GM18498 (cell line): Measurements from ENCODE around the gene TTC13.

Experiments
- ATAC-seq: cut with Tn5 transposase; IDR thresholded peaks from one replicate; pipeline ENCODE4 v1.9.1; 2021; ENCODE audit warnings: mild to moderate bottlenecking, moderate library complexity; ENCODE audit not compliant: unreplicated experiment

Gene TTC13

DNA sequence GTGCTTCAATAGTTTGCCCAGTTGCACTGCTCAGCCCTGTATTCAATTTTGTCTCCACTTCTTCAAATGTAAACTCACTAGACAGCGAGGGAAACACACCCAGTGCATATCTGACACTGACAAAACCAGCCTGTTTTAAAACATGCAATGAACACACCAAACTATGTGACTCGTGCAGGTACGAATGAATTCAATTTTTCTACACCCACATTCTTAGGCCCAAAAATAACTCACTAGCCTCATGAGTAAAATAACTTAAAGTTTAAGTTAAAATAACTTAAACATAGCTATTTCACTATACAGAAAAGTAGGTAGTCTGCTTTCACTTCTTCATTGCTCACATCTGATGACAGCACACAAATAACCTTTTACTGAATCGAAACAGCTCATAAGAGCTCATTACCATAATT, 21.1 kb downstream of the TTC13 start:
- peak; percentile 83 for ATAC-seq

DNA sequence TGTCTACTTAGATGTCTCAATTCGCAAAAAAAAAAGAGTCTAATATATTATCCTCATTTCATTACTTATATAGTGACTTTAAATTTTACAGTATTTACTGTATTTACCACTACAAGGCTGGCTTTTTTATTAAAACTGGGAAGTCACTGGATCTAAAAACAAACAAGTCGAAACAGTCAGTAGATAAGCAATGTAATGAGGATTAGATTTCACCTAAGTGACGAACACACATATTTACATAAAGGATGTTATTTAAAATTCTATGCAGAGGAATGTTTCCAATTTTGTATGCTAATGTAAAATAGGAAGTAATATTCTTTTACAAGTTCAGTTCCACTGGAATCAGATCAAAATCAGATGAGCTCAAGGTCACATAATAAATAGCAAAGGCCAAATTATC, 28.3 kb downstream of the TTC13 start:
- ATAC-seq = no peak

DNA sequence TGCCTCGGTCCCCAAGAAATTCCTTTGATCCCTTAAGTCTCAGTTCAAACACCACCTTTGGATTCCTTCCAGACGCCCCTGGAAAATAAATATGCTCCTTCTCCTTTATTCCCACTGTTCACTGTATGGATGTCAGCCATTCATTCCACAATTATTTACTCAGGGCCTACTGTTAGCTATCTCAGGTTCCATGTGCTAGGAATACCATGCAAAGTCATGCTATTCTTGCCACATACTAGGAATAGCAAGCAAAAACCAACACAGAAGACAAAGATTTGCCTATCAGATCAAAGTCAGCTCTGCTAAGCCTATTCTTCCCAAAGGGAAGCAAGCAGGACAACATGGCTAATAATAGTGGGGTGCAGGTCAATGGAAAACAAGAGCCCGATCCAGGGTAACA, 29.8 kb downstream of the TTC13 start:
- ATAC-seq = no peak

DNA sequence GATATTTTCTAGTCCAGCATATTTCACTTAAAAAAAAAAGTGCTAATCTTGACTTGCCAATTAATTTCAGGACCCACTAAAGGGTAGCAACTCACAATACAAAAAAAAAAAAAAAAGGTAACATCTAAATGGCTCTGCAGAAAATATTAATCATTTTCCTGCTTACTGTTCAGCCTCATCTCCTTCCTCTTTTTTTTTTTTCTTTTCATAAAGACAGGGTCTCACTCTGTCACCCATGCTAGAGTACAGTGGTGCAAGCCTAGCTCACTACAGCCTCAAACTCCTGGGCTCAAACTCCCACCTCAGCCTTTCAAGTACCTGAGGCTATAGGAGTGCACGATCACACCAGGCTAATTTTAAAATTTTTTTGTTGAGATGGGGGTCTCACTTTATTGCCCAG, 30.4 kb downstream of the TTC13 start:
- ATAC-seq = no peak

DNA sequence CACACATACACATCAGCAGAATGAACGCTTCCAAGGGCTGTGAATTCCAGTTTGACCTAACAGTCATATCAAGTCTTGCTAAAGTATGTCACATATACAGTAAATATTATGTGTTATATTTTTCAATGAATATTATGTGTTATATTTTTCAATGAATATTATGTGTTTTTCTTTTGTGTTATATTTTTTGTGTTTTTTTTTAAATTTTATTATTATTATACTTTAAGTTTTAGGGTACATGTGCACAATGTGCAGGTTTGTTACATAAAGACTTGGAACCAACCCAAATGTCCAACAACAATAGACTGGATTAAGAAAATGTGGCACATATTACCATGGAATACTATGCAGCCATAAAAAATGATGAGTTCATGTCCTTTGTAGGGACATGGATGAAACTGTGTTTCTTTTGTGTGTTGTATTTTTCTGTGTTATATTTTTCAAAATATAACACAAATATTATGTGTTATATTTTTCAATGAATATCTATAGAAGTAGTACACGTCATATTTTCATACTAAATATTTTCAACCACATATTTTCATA, 35.5 kb downstream of the TTC13 start:
- no peak for ATAC-seq

DNA sequence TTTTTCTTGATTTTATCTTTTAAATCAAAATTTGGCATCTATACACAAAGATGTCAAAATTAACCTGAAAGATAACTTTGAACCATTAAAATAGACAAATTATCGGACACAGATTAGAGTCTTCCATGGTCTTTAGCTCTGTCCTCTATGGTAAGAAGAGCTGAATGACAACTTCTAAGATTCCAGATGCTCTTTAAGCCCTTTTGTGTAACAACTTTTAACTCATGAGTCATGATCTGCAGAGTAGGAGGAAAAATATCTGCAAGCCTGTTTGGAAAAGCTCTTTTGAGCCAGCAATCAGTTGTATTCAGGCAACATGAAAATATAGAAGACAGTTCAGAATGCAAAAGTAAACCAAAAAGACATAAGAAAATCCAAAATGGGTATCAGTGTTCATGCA, 37.8 kb downstream of the TTC13 start:
- no peak for ATAC-seq

DNA sequence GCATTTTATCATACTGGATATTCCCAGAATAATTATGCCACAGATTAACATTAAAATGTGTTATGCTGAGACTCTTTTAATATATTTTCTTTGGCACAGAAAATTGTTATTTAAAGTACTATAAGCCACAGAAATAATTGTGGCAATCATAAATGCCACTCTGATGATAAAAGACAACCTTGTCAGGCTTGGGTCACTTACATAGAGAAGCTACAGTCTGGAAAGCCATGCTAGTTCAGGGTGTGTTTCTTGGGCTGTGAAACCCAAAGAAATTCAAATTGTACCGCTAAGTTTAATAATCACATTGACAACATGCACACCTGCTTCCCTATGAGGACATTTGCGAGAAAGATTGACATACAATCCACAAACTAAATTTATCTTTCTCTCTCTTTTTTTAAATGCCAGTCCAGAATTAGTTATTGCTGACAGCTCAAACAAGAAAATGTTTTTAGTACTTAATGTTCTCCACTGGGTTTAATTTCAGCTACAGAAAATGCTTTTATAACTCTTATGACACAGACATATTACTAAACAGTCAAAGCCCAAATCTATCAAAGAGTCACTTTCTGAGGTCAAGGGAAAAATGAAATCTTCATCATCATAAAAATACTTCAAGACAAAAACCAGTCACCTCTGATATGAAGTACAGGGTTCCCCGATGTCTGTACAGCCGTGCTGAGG, 38.7 kb downstream of the TTC13 start:
- no peak for ATAC-seq

DNA sequence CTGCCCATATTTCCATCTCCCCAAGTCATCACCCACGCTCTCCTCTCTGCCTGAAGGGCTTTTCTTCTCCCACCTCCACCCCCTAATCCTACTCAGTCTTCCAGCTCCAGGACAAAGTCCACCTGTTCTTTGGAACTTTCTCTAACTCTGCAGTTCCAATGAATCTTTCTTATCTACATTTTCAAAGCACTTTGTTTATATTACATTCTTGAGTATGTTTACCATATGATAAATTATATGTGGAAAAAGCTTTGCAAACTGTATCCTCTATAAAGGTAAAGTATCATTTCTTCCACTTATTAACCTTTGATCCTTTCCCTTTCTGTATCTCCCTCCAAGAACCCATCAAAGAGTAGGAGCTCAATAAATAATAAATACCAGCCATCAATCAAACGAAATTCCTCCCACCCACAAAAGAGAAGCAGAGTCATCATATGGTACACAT, 39.7 kb downstream of the TTC13 start:
- no peak for ATAC-seq

DNA sequence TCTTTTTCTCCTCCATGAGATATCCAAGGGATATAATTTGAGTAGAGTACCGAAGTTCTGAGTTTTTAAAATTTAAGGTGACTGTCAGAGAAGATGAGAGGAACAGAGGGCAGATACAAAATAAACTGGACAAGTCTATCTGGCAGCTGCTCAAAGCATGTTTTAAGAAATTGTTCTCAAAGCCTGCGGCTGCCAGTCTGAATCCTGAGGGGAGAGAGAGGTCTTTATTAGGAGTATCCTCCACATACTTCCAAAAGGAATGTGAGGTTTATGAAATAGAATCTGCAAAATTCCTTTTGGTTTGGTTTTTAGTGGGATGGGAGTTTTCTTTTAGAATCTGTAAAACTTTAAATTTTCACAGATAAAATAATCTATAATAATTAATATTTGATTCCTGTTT, 41.3 kb downstream of the TTC13 start:
- no peak for ATAC-seq

DNA sequence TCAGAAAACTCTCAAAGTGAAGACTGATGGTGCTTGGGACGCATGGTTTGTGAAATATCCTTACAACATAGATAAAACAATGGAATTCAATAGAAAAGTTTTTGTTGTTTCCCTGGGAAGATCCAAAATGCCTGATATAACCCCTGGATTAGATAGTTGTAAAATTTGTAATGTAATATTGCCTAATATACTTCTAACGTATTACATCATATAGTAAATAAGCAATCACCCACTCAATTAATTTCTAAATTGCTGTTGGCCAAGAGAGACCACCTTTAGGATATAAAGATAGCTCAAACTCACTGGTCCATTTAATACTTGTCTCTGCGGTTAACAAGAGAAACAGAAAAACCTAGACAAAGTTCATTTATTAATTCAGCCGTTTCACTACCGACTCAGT, 42.2 kb downstream of the TTC13 start:
- ATAC-seq = no peak

DNA sequence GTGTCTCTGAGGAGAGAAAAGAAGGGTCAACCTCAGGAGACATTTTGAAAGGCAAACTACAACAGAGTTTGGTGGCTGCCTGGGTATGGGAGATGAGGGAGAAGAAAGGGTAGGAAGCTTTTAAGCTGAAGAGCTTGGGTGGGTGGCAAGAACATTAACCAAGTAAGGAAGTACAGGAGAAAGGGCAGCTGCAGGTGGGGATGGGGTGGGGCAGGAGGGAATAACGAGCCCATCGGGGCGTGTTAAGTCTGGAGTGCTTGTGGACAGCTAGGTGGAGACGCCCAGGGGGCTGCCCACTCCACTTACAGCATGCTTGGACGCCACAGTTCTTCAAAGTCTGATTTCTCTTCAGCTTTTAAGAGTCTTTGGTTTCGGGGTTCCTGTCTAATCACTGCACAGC, 42.8 kb downstream of the TTC13 start:
- no peak for ATAC-seq

DNA sequence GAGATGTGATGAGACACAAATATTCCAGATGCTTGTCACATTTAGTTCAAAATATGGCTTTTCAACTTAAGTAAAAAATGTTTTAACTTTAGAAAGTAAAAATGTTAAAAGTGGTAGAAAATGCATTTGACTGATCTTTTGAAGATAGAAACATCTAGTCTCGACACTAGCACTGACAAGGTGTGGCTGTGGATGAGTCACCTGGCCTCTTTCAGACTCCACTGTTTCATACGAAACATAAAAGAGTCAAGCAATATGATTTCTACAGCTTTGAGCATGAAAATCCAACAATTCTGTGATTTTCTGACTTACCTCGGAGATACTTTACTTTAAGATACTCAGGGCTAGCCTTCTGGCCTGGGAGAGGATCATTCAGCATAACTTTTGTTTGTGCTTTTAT, 47.7 kb downstream of the TTC13 start:
- ATAC-seq = no peak

DNA sequence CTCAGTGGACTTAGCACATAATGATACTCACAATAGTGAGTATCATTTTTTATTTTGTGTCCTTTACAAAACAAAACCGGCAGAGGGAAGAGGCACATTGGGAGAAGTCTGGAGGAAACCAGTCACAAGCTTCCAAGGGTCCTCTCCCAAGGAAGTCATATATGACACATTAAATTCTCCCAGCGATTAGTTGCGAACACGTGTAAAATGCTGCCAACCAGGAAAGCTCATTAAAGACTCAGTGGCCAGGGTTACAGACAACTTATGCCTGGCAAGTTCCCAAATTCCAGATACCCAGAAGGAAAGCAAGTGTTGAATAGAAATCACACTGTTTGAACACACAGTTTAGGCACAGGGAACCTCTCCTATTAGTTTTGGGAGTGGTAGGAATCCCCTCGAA, 52.5 kb downstream of the TTC13 start:
- no peak for ATAC-seq

DNA sequence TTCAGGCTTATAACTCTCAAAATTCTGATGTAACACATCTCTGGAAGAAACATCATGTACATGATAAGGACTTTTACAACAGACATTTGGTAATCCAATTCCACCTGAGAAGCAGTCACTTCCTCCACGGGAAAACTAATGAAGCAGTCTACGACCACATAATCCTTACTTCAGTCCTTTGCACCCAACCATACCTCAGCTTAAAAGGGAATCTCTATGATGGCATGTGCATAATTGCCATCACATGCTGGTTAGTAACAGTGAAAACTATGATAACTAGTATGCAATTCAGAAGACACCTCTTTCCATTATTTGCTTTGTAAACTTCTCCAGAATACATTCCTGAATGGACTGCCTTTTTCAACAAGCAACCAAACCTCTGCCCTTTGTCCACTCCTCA, 53.1 kb downstream of the TTC13 start:
- ATAC-seq = no peak

DNA sequence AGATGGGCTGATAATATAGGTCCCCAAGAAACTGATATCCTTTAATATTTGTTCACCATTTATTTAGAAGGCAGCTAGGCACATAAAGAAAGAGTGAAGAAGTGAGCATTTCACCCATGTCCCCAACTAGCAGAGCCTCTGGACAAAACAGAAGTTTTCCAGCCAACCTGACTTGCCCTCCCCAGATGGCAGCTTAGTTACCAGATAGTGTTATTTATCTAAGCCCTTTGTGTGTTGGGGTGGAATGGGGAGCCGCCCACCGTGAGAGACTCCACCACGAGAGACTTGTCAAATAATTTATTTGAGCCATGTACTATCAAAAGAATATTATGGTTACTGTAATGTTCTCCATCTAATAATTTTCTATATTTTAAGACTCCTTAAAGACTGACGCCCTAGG, 55.5 kb downstream of the TTC13 start:
- ATAC-seq = no peak

DNA sequence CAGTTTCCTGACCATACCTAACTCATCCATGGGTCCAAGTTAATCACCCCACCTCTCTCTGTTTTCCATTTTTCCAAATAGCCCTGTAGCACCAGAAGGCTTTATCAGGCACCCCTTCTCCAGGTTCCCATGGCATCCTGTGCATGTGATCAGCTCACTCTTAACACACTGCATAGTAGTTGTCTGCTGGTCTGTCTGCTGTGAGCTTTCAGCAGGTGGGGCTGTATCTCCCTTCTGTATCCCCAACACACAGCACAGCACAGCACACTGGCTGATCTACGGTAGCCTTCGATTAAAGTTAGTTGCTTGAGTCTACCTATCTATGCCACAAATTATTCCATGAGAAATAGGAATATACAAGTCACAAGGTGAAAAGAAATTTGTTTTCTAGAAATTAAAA, 56.0 kb downstream of the TTC13 start:
- no peak for ATAC-seq

DNA sequence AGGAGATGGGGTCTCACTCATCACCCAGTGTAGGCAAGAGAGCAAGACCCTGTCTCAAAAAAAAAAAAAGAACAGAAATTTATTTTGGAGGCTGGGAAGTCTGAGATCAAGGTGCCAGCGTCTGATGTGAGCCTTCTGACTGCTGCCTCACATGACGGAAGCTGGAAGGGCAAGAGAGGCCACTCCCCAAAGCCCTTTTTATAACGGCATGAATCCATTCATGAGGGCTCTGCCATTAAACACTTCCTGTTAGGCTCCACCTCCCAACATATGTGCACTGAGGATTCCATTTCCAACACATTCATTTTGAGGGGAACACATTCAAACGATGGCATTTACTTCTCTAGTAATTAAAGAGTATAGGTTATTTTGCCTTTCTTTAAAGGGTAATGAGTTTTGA, 59.5 kb downstream of the TTC13 start:
- ATAC-seq = no peak

DNA sequence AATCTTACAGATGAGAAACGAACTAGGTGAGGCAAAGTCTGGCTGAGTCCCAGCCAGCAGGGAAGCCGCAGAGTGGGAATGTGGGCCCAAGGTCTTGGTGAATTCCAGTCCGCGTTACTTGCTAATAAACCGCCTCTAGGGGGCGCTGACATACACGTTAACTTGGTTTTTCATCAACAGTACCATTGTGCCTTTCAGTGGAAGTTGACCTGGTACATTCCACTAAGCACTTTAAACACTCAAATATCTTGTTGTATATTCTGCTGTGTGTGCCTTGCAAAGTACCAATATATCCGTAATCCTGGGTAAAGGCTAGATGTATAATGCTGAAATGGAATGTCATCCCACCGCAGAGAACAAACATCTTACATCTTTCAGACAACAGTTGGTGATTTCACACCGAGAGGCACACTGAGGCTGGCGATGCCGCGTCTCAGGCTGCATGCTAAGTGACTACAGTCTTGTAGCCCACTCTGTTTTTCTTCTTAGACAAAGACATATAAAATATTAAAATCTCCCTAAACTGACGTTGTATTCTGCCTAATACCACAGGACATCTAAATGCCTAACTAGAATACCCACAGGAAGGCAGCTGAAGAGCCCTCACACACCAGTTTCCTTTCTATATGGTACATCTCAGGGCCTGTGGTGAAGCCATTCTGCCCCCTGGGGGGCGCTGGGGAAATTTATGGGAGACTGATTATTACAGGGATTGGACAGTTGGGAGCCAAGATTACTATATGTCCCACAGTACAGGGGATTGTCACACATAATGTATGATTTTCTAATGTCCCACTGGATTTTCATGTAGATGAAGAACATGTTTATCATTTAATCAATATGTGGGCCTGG, 61.2 kb downstream of the TTC13 start:
- no peak for ATAC-seq

DNA sequence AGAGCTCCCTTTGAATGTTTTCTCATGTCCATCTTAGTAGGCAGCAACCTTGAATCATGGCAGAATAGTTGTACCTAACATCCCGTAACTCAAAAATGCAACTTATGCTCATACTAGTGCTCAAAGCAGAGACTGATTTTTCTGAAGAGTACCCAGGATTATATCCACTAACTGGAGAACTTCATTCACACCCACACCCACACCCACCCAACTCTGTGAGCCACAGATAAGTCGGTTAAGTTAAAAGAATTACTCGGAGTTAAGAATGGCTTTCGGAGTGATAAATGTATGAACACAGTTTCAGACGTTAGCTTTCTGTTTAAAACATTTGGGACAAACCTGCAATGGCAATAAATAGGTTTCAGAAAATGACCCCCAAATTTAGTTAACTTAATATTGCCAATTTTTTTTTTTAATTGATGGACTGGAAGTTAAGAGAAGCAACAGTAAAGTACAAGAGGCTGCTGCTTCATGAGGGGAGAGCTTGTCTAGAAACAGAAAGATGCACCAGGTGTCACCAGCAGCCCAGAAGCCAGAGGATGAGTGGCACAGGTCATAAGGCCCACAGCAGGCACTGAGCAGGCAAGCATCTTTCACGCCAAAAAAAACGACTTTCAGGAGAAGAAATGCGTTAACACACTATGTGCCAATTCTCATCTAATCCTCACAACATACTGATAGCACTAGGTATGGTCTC, 61.9 kb downstream of the TTC13 start:
- ATAC-seq = no peak

DNA sequence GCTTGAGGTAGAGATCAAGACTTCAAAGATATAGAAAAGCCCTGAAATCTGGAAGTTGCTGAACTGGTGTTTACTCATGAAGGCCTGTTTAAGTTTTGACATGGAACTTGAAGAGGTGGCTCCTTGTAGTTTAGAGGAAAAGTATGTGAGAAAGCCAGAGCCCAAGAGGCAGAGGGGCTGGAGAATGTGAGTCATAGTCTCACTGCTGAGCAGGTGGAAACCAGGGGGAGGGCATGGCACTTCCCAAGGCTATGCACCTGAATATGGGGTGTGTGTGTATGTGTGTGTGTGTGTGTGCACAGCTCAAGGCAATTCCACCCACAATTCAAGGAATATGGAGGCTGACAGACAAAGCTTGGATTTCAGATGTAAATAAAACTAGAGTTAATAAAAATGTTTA, 63.6 kb downstream of the TTC13 start:
- ATAC-seq = no peak

DNA sequence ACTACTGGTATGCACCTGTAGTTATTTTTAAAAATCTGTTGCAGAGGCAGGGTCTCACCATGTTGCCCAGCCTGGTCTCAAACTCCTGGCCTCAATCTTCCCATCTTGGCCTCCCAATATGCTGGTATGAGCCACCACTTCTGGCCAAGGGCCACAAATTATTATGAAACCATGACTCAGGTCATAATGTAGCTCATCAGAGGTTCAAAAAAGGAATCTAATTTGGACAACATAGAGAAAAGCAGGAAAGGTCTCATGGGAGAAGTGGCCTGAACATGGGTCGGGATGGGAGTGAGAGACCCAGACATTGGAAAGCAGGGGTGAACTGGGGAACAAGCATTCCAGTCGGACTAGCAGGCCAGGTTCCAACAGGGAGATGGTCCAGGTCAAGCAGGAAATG, 65.2 kb downstream of the TTC13 start:
- no peak for ATAC-seq

DNA sequence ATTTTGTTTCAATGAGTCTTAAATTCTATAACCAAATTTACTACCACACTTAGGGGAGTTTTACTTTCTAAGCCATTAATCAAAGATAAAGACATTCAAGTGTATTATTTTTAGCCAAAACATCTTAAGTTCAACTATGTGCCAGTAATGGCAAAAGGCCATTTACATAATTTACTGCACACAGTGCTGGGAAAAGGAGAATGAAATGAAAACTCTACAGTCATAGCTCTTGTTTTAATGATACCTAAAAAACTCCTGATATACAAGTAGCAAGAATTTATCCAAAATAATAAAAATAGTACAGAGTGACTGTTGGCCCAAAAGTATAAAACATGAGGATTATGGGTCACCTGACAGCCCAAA, 67.9 kb downstream of the TTC13 start:
- no peak for ATAC-seq
